T-helper 9 cell (primary cell): ENCODE data around the gene TOR2A.
"Not testable (repeated sequence)": the region's sequence is repeated elsewhere in the genome, so short reads cannot be mapped to it uniquely, and the experiment has no call there.

Experiments used
- DNase-seq: peaks from one replicate; pipeline ENCODE4 v3.0.0-alpha.2; 2020
- total RNA-seq, 2 donors: gene quantifications; one replicate each; lab custom pipeline; 2026; lab: John Stamatoyannopoulos, UW

The TOR2A gene
- total RNA-seq: 12.8 to 17.4 reads per million in 2 donors

DNA sequence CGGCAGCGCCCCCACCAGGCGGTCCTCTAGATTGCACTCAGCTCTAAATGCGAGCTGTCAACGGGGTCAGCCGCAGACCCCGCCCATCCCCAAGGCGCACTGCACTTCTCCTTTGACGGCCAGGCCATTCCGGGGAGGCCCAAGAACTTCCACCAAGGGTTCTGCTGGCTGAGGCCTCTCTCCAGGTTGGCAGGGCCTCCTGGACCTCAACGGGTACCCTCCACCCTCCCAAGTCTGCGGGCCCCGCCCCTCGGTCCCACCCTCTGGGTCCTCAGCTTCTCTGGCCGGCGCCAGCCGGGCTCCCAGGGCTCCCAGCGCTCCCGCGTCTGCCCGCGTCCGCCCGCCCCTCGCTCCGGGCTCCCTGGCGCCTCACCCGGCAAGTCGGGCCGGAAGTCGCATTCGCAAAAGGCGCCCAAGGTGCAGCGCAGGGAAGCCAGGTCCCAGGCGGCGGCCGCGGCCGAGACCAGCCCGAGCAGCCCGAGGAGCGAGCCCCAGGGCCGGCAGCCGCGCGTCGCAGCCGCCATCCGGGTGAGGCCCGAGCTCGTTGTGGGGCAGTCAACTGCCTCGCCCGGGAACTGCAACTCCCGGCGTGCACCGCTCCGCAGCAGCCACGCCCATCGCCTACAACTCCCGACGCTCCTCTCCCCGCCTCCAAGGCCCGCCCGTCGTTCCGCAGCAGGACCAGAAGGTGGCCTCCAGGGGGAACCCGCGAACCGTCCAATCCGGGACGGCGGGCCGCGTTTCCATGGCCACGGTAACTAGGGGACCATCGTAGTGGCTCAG, at the start of gene TOR2A:
TSS of gene TOR2A (minus strand) at position 548 of the 783 bp plus-strand sequence. CDS start at position 524, 24 bp downstream.
- peak; percentile 99 for DNase-seq

DNA sequence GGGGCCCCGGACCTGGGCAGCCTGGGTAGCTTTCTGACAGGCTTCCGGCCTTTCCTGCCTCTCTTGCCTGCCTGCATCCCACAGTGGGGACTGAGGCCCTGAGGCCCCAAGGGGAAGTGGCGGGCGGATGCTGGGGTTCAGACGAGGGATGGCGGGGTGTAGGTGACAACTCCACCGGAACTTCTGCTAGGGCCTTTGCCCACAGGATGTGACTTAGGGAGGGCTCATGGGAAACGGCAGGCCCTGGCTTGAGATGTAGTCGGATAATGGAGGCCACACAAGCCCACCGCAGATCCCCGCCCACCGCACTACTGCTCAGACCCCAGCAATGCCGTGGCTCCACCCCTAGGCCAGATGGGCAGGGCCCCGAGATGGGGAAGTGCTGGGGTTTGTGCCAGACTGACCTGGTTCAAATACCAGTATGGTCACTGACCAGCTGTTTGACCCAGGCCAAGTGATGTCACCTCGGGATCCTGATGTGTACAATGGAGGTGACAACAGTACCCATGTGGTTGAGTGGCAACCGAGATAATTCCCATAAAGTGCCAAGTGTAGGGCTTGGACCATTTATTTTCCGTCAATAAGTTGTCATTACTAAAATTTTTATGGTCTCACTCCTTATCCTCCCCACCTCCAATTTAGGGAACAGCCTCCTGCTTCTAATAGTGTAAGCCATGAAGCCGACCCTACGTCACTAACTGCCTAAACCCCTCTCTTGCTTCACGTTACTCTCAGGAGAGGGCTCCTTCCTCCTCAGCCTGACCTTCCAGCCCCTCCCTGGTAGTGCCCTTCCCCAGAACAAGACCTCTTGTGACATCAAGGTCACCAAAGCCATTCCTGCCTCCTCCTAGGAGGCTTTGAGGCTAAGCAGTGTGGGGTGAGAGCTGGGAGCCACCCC, 48.3 kb upstream of the TOR2A start:
- peak; percentile 66 for DNase-seq

DNA sequence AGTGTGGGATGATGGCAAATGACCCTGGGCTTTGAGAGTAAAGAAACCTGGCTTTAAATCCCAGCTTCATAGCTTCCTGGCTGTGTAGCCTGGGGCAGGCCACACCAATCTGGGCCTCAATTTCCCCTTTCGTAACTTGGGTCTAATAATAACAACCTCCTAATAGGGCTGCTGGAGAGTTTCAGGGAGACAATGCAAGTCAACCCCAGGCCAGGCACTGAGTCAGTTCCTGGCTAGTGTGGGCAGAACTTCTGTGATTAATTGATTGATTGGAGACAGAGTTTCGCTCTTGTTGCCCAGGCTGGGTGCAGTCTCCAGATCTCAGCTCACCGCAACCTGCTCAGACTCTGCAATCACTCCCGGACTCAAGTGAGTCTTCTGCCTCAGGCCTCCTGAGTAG, 46.7 kb upstream of the TOR2A start:
- DNase-seq: no peak

DNA sequence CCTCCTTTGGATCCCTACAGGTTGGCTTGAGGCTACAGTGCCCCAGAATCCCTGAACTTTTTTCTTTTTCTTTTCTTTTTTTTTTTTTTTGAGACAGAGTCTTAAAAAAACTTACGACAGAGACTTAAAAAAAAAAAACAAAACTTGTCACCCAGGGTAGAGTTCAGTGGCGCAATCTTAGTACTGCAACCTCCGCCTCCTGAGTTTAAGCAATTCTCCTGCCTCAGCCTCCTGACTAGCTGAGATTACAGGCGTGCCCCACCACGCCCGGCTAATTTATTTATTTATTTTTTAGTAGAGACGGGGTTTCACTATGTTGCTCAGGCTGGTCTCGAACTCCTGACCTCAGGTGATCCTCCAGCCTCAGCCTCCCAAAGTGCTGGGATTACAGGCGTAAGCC, 45.8 kb upstream of the TOR2A start:
- not testable (repeated sequence) for DNase-seq

DNA sequence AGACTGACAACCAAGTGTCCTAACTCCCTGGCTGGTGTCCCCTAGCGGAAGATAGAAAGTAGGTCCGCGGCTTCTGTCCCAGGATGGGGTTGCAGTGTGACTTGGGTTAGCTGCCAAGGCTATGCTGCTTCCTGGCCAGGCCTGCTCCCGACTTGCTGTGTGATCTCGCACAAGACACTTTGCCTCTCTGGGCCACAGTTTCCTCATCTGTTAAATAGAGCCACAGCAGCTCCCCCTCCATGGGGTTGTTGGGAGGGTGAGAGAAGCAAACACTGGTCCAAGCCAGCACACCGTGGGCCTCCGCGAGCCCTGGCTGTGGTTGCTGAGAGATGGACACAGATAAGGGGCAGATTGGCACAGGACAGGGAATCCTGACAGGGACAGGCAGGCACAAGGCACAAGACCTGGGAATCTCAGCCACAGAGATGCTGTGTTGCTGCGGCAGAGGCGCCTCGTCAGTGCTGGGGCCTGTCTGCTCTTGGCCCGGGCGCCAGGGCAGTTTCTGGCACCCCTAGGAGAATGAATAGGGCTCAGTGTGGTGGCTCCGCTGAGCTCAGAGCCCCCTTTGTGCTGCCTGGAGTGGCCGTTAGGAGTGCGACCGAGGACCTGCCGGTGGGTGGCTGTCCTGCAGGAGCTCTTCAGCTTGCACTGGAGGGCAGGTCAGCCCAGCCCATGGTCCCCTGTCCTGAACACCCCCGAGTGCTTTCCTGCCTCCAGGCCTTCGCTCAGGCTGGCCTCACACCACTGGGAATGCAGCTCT, 45.2 kb upstream of the TOR2A start:
- DNase-seq: no peak

DNA sequence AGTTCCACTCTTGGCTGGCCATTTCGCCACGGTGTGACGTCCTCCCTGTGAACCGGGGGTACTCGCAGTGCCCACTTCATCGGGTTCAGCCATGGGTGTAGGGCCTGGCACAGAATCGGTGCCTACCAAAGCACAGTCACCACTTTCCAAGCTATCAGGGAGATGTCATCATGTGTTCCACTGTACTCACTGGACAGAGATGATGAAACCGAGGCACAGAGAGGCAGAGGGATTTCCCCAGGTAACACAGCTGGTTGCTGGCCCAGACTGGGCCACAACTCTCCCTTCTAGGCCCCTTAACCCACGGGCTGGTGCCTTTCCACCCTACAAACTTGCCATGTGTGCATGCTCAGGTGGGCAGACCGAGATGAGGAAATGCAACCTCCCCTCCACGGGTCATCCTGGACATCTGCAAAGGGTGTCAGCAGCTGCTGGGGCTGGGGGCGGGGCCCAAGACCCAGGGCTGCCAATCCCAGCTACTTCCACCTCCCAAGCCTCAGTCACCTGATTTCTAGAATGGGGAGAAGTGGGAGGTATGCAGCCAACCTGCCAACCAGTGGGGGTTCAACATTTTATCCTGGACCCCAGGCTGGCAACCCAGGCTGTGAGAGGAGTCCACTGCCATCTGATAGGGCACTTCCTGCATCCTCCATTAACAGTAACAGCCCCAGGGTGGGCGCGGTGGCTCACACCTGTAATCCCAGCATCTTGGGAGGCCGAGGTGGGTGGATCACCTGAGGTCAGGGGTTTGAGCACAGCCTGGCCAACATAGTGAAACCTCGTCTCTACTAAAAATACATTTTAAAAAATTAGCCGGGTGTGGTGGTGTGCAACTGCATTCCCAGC, 44.3 kb upstream of the TOR2A start:
- DNase-seq: peak; percentile 31

DNA sequence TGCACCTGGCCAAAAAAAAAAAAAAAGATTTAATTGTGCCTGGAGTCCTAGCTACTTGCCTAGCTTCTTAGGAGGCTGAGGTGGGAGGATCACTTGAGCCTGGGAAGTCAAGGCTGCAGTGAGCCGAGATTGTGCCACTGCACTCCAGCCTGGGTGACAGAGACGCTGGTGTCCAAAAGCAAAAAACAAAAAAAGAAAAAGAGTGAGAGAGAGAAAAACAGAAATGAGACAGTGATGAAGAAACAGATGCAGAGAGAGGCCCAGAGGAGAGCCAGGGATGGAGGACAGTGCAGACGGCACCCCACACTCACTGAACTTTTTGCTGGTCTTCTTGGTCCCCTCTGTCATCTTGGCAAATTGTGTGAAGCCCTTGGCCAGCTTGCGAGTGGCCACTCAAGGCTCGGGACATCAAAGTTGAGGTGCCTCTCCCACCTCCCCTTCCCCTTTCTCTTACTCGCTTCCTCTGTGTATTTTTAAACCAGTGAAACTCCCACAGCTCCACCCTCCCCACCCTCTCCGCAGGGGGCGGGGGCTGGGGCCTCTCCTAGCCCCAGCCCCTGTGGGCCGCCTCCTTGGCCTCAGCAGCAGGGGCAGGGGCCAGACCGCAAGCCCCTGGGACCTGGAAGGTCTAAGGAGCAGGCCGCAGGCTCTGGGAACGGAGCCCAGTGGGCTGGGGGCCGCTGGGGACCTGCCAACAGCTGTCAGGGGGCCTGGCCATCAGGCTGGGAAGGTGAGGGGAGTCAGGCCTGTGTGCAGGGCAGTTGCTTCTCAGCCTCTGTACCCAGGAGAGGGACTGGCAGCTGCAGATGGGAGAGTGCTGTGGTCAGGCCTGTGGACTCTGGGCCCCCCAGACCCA, 43.4 kb upstream of the TOR2A start, which contains the start of gene SH2D3C:
TSS of gene SH2D3C (minus strand) at position 387 of the 856 bp plus-strand sequence. CDS start at position 348, 39 bp downstream.
- DNase-seq: peak; percentile 28

DNA sequence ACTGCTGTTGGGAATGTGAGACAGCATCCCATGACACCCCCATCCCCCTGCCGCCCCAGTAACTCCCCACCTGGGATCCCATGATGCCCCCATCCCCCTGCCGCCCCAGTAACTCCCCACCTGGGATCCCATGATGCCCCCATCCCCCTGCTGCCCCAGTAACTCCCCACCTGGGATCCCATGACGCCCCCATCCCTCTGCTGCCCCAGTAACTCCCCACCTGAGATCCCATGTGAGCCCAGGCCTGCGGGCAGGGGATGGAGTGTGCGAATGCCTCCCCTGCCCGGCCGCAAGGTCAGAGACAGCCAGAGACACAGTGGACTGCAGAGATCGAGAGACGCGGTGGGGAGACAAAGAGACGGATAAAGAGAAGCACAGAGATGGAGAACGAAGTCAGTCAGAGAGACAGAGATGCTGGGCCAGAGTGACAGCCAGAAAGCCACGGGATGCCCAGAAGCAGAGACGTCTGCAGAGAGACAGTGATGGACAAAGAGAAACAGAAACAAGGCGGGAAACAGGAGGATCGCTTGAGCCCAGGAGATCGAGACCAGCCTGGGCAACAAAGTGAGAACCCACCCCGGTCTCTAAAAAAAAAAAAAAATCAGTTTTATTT, 42.4 kb upstream of the TOR2A start:
- DNase-seq: no peak

DNA sequence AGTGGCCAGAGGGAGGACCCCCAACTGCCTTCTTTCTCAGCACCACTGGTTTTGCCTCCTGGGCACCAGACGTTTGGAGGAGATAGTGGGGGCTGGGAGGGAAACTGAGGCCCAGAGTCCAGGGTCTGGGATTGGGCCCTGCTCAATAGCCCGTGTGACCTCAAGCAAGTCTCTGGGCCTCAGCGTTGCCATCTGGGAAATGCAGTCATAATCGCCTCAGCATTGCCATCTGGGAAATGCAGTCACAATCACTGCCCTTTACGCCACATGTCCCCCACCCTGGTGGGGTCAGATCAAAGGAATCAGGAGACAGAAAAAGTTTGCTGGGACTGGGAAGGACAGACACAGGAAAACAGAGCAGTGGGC, 41.8 kb upstream of the TOR2A start:
- no peak for DNase-seq

DNA sequence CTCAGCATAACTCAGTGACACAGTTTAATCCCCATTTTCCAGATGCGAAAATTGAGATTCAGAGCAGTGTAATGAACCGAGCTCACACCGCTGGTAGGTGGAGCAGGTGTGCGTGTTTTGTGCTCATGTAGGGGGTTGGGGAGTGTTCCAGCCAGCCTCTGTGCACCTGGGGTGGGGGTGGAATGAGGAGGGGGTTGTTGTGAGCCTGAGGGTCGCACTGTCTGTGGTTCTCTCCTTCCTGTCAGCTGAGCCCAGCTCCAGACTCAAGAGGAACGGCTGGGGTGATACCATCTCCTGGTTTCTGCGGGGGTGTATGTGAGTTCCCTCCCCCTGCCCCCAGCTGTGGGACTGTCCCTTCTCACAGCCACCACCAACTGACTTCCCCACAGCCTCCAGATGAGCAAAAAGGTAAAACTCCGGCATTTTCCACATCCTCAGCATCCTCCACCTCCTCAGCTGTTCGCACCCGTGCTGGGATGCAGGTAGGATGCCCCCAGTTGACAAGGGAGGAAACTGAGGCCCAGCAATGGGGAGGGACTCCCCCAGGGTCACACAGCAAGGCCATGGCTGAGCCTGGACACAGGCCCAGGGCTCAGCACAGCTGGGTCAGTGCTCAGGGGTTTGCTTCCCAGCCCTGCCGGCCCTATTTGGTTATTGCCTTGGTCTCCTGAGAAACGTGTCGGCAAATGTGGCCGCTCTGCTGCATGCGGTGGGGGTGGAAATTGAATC, 41.3 kb upstream of the TOR2A start:
- DNase-seq: peak; percentile 61

DNA sequence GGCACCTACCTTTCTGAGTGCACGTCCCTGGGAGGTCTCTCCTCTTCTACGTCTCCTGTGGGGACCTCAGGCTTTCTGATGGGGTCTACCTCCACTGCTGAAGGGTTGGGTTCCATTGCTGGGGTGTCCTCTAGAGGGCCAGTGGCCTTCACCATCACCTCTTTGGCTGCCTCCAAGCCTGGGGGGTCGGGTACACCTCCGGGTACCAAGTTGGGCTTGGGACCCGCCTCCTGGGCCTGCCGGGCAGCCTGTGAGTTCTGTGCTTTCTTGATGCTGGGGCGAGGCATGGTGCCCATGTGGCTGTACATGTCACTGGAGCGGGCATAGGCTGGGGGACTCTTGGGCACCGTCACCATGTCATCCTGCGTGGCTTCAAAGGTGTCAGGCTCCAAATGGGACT, 38.9 kb upstream of the TOR2A start:
- no peak for DNase-seq

DNA sequence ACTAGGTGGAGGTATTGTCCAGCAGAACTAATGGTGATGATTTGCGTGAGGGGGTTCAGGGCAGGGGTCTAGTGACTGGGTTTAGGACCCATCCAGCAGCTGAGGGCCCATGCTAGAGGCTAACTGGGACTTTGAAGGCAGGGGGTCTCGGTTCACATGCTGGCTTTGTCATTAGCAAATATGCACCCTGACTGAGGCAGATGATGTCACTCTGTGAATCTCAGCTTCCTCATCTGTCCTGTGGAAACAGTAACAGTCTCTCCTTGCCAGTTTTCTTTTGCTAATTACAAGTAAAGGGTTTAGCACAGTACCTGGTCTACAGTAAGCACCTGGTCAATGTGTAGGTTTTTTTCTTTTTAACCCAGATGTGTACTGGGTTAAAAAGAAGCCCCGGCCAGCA, 38.2 kb upstream of the TOR2A start:
- no peak for DNase-seq

DNA sequence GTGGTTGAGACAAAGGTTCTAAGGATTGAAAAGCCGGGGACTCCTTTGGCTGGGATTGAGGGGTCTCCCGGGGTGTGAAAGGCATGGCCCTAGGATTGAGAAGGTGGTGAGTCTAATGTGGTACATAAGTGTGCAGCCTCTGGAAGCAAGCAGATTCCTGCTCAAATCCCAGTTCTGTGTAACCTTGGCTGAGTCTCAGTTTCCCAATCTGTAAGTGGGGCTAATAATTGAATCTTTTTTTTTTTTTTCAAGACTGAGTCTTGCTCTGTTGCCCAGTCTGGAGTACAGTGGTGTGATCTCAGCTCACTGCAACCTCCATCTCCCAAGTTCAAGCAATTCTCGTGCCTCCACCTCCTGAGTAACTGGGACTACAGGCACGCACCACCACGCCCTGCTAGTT, 37.5 kb upstream of the TOR2A start:
- no peak for DNase-seq

DNA sequence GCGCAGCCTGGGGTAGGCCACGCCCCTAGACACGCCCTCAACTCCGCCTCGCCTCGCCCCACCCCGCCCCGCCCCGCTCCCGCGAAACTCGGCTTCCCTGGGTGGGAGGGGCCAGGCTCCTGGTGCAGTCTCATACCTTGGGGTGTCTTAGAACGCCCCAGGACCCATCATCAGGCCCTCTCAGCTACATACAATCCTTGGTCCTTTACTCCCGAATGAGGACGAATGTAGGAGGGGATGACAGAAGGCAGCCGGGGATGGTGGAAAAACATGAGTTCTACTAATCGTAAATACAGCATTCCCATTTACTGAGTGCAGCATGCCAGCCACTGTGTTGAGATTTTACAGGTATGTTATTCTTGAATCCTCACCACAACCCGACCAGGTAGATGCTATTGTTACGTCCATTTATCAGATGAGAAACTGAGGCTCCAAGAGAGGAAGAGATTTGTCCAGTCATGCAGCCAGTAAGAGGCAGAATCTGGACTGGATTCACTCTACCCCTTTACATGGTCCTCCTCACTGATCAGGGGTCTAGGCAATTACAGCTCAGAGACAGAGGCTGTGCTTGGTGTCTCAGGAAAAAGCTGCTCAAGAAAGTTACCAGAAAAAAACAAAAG, 36.6 kb upstream of the TOR2A start:
- DNase-seq: no peak

DNA sequence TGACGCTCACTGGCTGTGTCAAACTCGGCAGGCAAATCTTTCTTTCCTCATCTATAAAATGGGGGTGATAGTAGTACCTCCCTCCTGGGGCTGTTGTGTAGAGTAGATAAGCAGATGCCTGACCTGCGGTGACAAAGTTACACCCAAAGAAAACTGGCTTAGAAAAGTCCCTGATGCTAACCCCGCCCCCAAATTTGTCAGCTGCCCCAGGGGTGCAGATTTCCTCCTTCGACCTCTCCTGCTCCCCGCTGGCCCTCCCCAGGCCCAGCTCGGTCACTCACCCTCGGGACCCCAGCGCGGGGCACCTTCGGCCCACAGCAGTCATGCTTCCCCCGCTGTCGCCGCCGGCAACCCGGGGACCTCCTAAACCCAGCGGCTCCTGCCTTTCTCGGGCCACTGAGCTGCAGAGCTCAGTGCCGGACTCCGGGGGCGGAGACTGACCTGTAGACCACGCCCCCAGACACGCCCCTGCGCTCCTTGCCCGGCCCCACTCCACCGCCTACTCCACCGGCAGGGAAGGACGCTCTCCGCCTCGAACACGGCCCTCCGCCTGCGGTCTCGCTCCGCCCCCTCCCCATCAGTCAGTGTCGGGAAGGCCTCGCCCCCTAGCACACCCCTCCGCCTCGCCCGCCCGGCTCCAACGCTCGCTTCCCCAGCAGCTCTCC, 35.9 kb upstream of the TOR2A start:
- DNase-seq: peak; percentile 90

DNA sequence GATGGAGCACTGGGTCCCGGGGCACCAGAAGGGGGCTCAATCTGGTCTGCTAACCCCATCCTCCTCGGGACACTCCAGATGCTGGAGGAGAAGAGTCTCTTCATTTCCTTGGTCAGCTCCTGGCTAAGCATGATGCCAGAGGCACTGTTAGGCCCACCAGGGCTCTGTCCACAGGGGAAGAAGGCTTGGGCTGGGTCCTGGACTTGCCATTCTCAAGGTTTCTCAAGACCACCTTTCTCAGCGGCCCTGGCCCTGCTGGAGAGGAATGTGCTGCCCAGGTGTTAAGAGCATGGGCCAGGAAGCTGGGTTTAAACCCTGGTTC, 35.5 kb upstream of the TOR2A start:
- no peak for DNase-seq

DNA sequence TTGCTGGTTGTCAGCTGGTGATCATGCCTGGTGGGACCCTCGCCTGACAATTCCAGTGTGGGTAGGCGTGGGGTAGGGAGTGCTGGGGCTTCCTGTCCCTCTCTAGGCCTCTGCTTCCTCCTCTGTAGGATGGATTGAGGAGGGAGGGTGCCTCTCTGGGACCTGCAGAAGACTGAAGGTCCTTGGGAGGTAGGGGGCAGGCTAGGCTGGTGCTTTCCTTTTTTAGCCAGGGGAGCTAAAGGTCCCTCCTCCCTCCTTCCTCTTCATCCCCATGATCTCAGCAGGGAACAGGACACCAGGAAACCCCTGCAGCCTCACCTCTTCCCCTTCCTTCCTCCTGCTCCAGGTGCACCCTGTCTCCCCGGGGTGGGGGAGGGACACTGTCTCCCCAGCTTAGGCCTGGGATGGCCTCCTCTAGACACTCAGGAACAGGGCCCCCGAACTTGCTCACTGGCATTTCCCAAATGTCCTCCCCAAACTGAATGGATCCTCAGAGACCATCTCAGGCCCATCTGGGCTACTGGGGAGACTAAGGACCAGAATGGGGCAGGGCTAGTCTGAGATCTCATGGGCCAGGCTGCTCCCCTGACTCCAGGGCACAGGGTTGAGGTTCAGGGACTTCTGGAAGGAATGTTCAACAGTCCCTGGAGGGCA, 35.0 kb upstream of the TOR2A start:
- no peak for DNase-seq

DNA sequence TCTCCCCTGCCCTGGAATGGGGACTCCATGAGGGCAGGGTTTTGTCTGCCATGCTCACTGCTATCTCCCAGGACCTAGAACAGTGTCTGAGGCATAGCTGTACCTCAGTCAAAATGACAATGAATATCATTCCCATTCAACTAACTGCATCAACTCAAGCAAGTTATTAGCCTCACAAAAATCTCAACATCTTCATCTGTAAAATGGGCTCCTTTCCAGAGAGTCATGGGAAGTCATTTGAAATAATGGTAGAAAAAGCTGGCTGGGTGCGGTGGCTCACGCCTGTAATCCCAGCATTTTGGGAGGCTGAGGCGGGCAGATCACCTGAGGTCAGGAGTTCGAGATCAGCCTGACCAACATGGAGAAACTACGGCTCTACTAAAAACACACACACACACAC, 34.0 kb upstream of the TOR2A start:
- DNase-seq: no peak
